ENCODE measurements around the gene EDC4.

DNA sequence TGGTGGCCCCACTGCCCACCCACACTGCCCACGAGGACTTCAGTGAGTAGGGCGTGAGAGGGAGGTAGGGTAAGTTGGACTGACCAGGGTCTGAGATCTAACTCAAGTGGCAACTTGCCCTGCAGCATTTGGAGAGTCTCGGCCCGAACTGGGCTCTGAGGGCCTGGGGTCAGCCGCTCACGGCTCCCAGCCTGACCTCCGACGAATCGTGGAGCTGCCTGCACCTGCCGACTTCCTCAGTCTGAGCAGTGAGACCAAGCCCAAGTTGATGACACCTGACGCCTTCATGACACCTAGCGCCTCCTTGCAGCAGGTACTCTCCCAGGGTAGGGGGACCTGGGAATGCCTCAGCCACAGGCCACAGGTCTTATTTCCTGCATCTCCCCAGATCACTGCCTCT is 6.6 kb downstream of the EDC4 start:
- no peak for TF ChIP-seq CTCF (conservative IDR thresholded peaks at IDR 0.05; ENCODE audit: low read depth, low read length)
- no peak for TF ChIP-seq EZH2 (IDR thresholded peaks at IDR 0.05; ENCODE audit: borderline replicate concordance, low read depth, low read length, poor library complexity, severe bottlenecking)

All from A673 (cell line).